Sigmoid colon (tissue), 4 donors: Measurements from ENCODE around the gene SNW1.

Experiments
- EP300 ChIP-seq, 4 donors: sonication (generic); formaldehyde crosslinking; IDR thresholded peaks; one replicate each; pipeline ENCODE4 v1.6.1; 2017; ENCODE audit warnings: antibody characterized with exemption in 4 of 4
- POLR2A ChIP-seq, 2 donors: fragments of 450-650 bp; IDR thresholded peaks; one replicate each; pipeline ENCODE4 v1.6.1; 2016; ENCODE audit warnings: antibody characterized with exemption in 2 of 2, mild to moderate bottlenecking in 2 of 2, moderate library complexity in 2 of 2
- TF ChIP-seq, protein P1 (sequence below), 4 experiments: fragments of 450-650 bp in 3 of 4; fragments of 200-600 bp in 1 of 4; IDR thresholded peaks; one replicate each; pipeline ENCODE4 v1.5.1; 2016 to 2019; ENCODE audit warnings: antibody characterized with exemption in 4 of 4, mild to moderate bottlenecking in 3 of 4, moderate library complexity in 2 of 4

DNA sequence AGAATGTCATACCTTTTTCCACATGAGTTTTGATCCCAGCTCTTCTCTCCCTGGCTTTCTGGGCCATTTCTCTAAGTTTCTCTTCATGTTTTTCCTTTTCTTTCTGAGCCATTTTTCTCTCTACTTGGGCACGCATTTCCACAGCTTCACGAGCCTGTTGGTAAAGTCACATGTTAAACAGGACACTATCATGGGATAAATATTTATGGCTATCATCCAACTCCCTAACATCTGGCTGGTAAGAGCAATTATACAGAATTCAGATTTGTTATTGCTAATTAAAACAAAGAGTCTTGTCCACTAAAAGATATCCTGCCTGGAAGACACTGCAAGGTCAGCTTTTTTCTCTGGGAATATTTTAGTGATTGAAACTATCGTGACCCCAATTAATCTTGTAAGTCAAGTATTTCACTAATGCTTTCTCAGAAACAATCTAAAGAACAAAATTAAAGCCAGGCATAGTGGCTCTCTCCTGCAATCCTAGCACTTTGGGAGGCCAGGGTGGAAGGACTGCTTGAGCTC lies 29.9 kb downstream of the SNW1 start:
- TF ChIP-seq POLR2A (IDR thresholded peaks at IDR 0.05) (no peak), EP300 (IDR thresholded peaks at IDR 0.05) (no peak)
- TF ChIP-seq, protein P1, sequence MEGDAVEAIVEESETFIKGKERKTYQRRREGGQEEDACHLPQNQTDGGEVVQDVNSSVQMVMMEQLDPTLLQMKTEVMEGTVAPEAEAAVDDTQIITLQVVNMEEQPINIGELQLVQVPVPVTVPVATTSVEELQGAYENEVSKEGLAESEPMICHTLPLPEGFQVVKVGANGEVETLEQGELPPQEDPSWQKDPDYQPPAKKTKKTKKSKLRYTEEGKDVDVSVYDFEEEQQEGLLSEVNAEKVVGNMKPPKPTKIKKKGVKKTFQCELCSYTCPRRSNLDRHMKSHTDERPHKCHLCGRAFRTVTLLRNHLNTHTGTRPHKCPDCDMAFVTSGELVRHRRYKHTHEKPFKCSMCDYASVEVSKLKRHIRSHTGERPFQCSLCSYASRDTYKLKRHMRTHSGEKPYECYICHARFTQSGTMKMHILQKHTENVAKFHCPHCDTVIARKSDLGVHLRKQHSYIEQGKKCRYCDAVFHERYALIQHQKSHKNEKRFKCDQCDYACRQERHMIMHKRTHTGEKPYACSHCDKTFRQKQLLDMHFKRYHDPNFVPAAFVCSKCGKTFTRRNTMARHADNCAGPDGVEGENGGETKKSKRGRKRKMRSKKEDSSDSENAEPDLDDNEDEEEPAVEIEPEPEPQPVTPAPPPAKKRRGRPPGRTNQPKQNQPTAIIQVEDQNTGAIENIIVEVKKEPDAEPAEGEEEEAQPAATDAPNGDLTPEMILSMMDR (IDR thresholded peaks at IDR 0.05) = no peak
